Skeletal muscle cell (primary cell): ENCODE data around the gene GKAP1.

ENCODE experiments used
- DNase-seq: peaks from one replicate; pipeline ENCODE4 v3.0.0-alpha.2; 2010; ENCODE audit warnings: low read depth
- H3K4me3 ChIP-seq: 2 replicates; pipeline ENCODE4 v1.5.1; 2011; ENCODE audit warnings: low read depth, mild to moderate bottlenecking, control low read depth, low read length, moderate library complexity

Gene GKAP1

GRCh38 chr9:83691492-83691891 lies 126.1 kb downstream of the GKAP1 start:
- H3K4me3 ChIP-seq = no peak overlapping the region
- DNase-seq = no peak
